HCT116 (cell line): ENCODE measurements around the gene PODNL1. TPM values are rescaled to one million over a fixed set of nuclear protein-coding genes. Genes with fewer than 3 reads are reported as not detected.
A peak's percentile ranks its signal among the peaks of the same experiment; 100 is the strongest.

Experiments used
- ATAC-seq: fragments of 200-7000 bp; cut with Tn5 transposase; 2 replicates; pipeline ENCODE4 v1.9.1; 2020; ENCODE audit warnings: mild to moderate bottlenecking, moderate library complexity
- BruUV-seq: library from RNA; stranded (reverse); fragments of 400-500 nt; replicated peaks from 2 replicates; lab custom pipeline; 2021; lab: Mats Ljungman, UMichigan
- CTCF ChIA-PET: fragments of 300-600 bp; sonication (Branson Sonifier 250); formaldehyde crosslinking; loops from one replicate; lab custom pipeline; 2021; ENCODE audit warnings: antibody characterized with exemption; lab: Charles Lee
- POLR2A ChIA-PET: fragments of 300-600, 350-600 bp; sonication (Branson Sonifier 250); formaldehyde crosslinking; loops from one replicate; lab custom pipeline; 2021; ENCODE audit warnings: antibody characterized with exemption; lab: Charles Lee
- RAD21 ChIA-PET, 2 experiments: fragments of 300-600 bp; sonication (Branson Sonifier 250); formaldehyde crosslinking; loops; one replicate each; lab custom pipeline; 2023; ENCODE audit warnings: low total read pairs in 2 of 2; ENCODE audit not compliant: uncharacterized antibody in 2 of 2, unreplicated experiment in 2 of 2, low non-redundant PET in 1 of 2; lab: Charles Lee
- DNase-seq: peaks from one replicate; pipeline ENCODE4 v3.0.0-alpha.2; 2010; ENCODE audit warnings: low read depth, low spot score
- H2AFZ ChIP-seq: fragments of 200-600 bp; shearing (Covaris generic), sonication (generic); 2 replicates; pipeline ENCODE4 v1.6.1; 2017; ENCODE audit warnings: low read depth, mixed run types, mixed read lengths, antibody characterized with exemption, low read length; ENCODE audit not compliant: poor library complexity, severe bottlenecking
- H3K27ac ChIP-seq: 2 replicates; pipeline ENCODE4 v1.5.1; 2012; ENCODE audit warnings: low read depth, low read length
- H3K27me3 ChIP-seq: fragments of 200-600 bp; sonication (generic); 2 replicates; pipeline ENCODE4 v1.6.1; 2016; ENCODE audit warnings: mixed run types, low read length, mixed read lengths; ENCODE audit not compliant: insufficient read depth
- H3K36me3 ChIP-seq, 2 experiments: fragments of 200-500 bp in 1 of 2; fragments of 200-600 bp in 1 of 2; sonication (Bioruptor generic) in 1 of 2; sonication (generic) in 1 of 2; 2 replicates each; pipeline versions ENCODE4 v1.5.1 to v1.6.1; 2014 to 2016; ENCODE audit warnings: low read length in 2 of 2, inconsistent platforms in 1 of 2, mixed read lengths in 1 of 2, mixed run types in 1 of 2; ENCODE audit not compliant: insufficient read depth in 2 of 2, control insufficient read depth in 1 of 2
- H3K4me1 ChIP-seq, 2 experiments: fragments of 200-600 bp in 1 of 2; sonication (generic) in 1 of 2; 2 replicates each; pipeline versions ENCODE4 v1.5.1 to v1.6.1; 2012 to 2017; ENCODE audit warnings: low read length in 2 of 2, inconsistent platforms in 1 of 2, mild to moderate bottlenecking in 1 of 2, mixed read lengths in 1 of 2, mixed run types in 1 of 2, moderate library complexity in 1 of 2; ENCODE audit not compliant: insufficient read depth in 2 of 2, control insufficient read depth in 1 of 2
- H3K4me2 ChIP-seq: fragments of 200-600 bp; sonication (generic); 2 replicates; pipeline ENCODE4 v1.6.1; 2017; ENCODE audit warnings: mixed run types, low read length, mixed read lengths
- H3K4me3 ChIP-seq, 2 experiments: fragments of 200-600 bp in 1 of 2; sonication (generic) in 1 of 2; replicated peaks in 1 of 2; 2 replicates each; pipeline ENCODE4 v1.5.1; 2011 to 2016; ENCODE audit warnings: low read length in 2 of 2, control low read depth in 1 of 2, low read depth in 1 of 2, mild to moderate bottlenecking in 1 of 2, mixed read lengths in 1 of 2, mixed run types in 1 of 2
- H3K79me2 ChIP-seq: fragments of 200-600 bp; sonication (generic); 2 replicates; pipeline ENCODE4 v1.6.1; 2017; ENCODE audit warnings: mild to moderate bottlenecking, mixed run types, low read length, moderate library complexity, mixed read lengths; ENCODE audit not compliant: insufficient read depth
- H3K9ac ChIP-seq: fragments of 200-600 bp; sonication (generic); 2 replicates; pipeline ENCODE4 v1.6.1; 2016; ENCODE audit warnings: low read length, mixed read lengths
- H3K9me2 ChIP-seq: fragments of 200-600 bp; sonication (generic), shearing (Covaris generic); 2 replicates; pipeline ENCODE4 v1.6.1; 2017; ENCODE audit warnings: mixed run types, mild to moderate bottlenecking, moderate library complexity; ENCODE audit not compliant: insufficient read depth
- H3K9me3 ChIP-seq, 2 experiments: fragments of 200-500 bp in 1 of 2; fragments of 200-600 bp in 1 of 2; sonication (Bioruptor generic) in 1 of 2; sonication (generic) in 1 of 2; 2 replicates each; pipeline ENCODE4 v1.6.1; 2014 to 2017; ENCODE audit warnings: low read length in 2 of 2, mixed read lengths in 2 of 2, inconsistent platforms in 1 of 2, low read depth in 1 of 2, mild to moderate bottlenecking in 1 of 2, mixed run types in 1 of 2, moderate library complexity in 1 of 2; ENCODE audit not compliant: control insufficient read depth in 1 of 2, insufficient read depth in 1 of 2
- H4K20me1 ChIP-seq: fragments of 200-600 bp; sonication (generic), shearing (Covaris generic); 2 replicates; pipeline ENCODE4 v1.6.1; 2017; ENCODE audit warnings: mixed run types, mild to moderate bottlenecking, moderate library complexity; ENCODE audit not compliant: insufficient read depth
- CBX3 ChIP-seq: IDR thresholded peaks from 2 replicates; pipeline ENCODE4 v1.6.1; 2012; ENCODE audit warnings: low read depth
- CEBPB ChIP-seq: IDR thresholded peaks from 2 replicates; pipeline ENCODE4 v1.6.1; 2012; ENCODE audit warnings: low read depth
- CTCF ChIP-seq, 3 experiments: fragments of 200-600 bp in 1 of 3; sonication (generic) in 1 of 3; IDR thresholded peaks in 2 of 3; conservative IDR thresholded peaks in 1 of 3; 2 replicates each; pipeline ENCODE4 v1.5.1; 2012 to 2017; ENCODE audit warnings: low read depth in 2 of 3, low read length in 2 of 3, antibody characterized with exemption in 1 of 3, borderline replicate concordance in 1 of 3, control low read depth in 1 of 3, mild to moderate bottlenecking in 1 of 3, mixed read lengths in 1 of 3, mixed run types in 1 of 3, moderate library complexity in 1 of 3; ENCODE audit not compliant: insufficient read depth in 1 of 3
- EZH2 ChIP-seq: fragments of 200-600 bp; sonication (generic); IDR thresholded peaks from 2 replicates; pipeline ENCODE4 v1.6.1; 2017; ENCODE audit warnings: antibody characterized with exemption, mixed run types
- EZH2phosphoT487 ChIP-seq: fragments of 200-600 bp; IDR thresholded peaks from 2 replicates; pipeline ENCODE4 v1.6.1; 2018; ENCODE audit warnings: antibody characterized with exemption, borderline replicate concordance
- FOSL1 ChIP-seq: IDR thresholded peaks from 2 replicates; pipeline ENCODE4 v1.6.1; 2012; ENCODE audit warnings: low read depth
- MAX ChIP-seq: IDR thresholded peaks from 2 replicates; pipeline ENCODE4 v1.6.1; 2012
- POLR2A ChIP-seq: IDR thresholded peaks from 2 replicates; pipeline ENCODE4 v1.7.0; 2011; ENCODE audit warnings: borderline replicate concordance; ENCODE audit not compliant: insufficient read depth, insufficient read length; ENCODE audit errors: extremely low read depth
- RAD21 ChIP-seq: IDR thresholded peaks from 2 replicates; pipeline ENCODE4 v1.6.1; 2012; ENCODE audit warnings: low read depth, mild to moderate bottlenecking
- SP1 ChIP-seq: IDR thresholded peaks from 2 replicates; pipeline ENCODE4 v1.6.1; 2012; ENCODE audit warnings: low read depth
- SRF ChIP-seq: IDR thresholded peaks from 2 replicates; pipeline ENCODE4 v1.6.1; 2012; ENCODE audit warnings: low read depth
- ZBTB33 ChIP-seq: IDR thresholded peaks from 2 replicates; pipeline ENCODE4 v1.6.1; 2011; ENCODE audit warnings: mild to moderate bottlenecking, low read length, moderate library complexity; ENCODE audit not compliant: insufficient replicate concordance; ENCODE audit errors: extremely low read depth
- ZFX ChIP-seq: fragments of 450-650 bp; IDR thresholded peaks from 2 replicates; pipeline ENCODE4 v1.6.1; 2017
- intact Hi-C: fragments of 100-400 bp; cut with micrococcal nuclease; formaldehyde crosslinking; loops from 2 replicates; pipeline ENCODE4 v1.10.0; 2022
- total RNA-seq: library from RNA; stranded (reverse); gene quantifications from one replicate; pipeline ENCODE4 v1.2.1, GENCODE V29; 2021; ENCODE audit not compliant: unreplicated experiment

The PODNL1 gene
- total RNA-seq, 1 experiment from 2014 or later, result 0.71 TPM

GRCh38 chr19:13906521-13906904 lies 31.7 kb downstream of the PODNL1 start:
- H3K4me2 ChIP-seq, result peak overlapping the region; percentile 93
- ChIA-PET CTCF (no interaction called here), POLR2A (interaction anchor here (1.0 kb wide), 1 partner anchor 10 kb away, joined by 3 read pairs; no protein-coding TSS in a partner anchor), RAD21 (interaction anchor here in 1 of 2 experiments (1.2 kb wide), 1 partner anchor 11 kb away, joined by 3 read pairs; no protein-coding TSS in a partner anchor)
- peak overlapping the region; percentile 87; the same call in 1 of the 2 replicates for H3K27ac ChIP-seq
- peak; percentile 74 for ATAC-seq
- peaks cover 5% of the 10 kb centered on the region for H3K79me2 ChIP-seq
- DNase-seq, result no peak
- no peaks in the 10 kb centered on the region for H3K9me3 ChIP-seq
- H3K4me3 ChIP-seq, result peak overlapping the region; percentile 69 to 80
- no peaks in the 10 kb centered on the region for H4K20me1 ChIP-seq
- no peaks in the 10 kb centered on the region for H3K9me2 ChIP-seq
- intact Hi-C loops, result loop anchor here (1.0 kb wide), 1 partner anchor 167 kb away; no protein-coding TSS in a partner anchor
- 0 out of 4 replicates have a peak, but pooled peaks cover 0 to 3% of the 10 kb centered on the region in 2 experiments for H3K36me3 ChIP-seq
- H3K27me3 ChIP-seq, result no peaks in the 10 kb centered on the region
- peaks cover 9 to 16% of the 10 kb centered on the region in 2 experiments; a peak in 3 of 4 replicates for H3K4me1 ChIP-seq
- no peak overlapping the region for H2AFZ ChIP-seq
- TF ChIP-seq EZH2, result no peak
- TF ChIP-seq ZFX, result peak; percentile 51; the same call in 1 of the 2 replicates
- no peak for TF ChIP-seq POLR2A
- H3K9ac ChIP-seq, result peak overlapping the region; percentile 77
- BruUV-seq, result no TSS peak

- Histone ChIP-seq H3K27me3 (no peaks in the 10 kb centered on the region), H2AFZ (no peak within 1 kb of the TSS), H4K20me1 (no peaks in the 10 kb centered on the region), H3K4me2 (peak within 1 kb of the TSS; percentile 93), H3K4me1 (peaks cover 9 to 16% of the 10 kb centered on the region in 2 experiments; a peak in 3 of 4 replicates), H3K36me3 (0 out of 4 replicates have a peak, but pooled peaks cover 0 to 3% of the 10 kb centered on the region in 2 experiments), H3K27ac (peak within 1 kb of the TSS; percentile 87), H3K4me3 (peak within 1 kb of the TSS; percentile 69 to 80), H3K9me2 (no peaks in the 10 kb centered on the region), H3K9ac (peak within 1 kb of the TSS; percentile 77), H3K9me3 (no peaks in the 10 kb centered on the region), H3K79me2 (peaks cover 5% of the 10 kb centered on the region)
- ATAC-seq (peak; percentile 97), DNase-seq (peak; percentile 76)
- intact Hi-C loops, result loop anchor here (1.0 kb wide), 1 partner anchor 167 kb away; no protein-coding TSS in a partner anchor
- ChIA-PET CTCF (interaction anchor here (0.6 kb wide), 1 partner anchor 861 kb away, joined by 4 read pairs; no protein-coding TSS in a partner anchor), POLR2A (interaction anchor here (1.0 kb wide), 1 partner anchor 11 kb away, joined by 3 read pairs; no protein-coding TSS in a partner anchor), RAD21 (no interaction called here)
- TSS peak; percentile 58 for BruUV-seq
- TF ChIP-seq SP1, result peak; percentile 49; the same call in 1 of the 2 replicates
- TF ChIP-seq SRF, result no peak
- TF ChIP-seq MAX, result peak; percentile 100
- TF ChIP-seq ZFX, result peak; percentile 75; the same call in 1 of the 2 replicates
- no peak for TF ChIP-seq FOSL1
- no peak for TF ChIP-seq EZH2phosphoT487
- no peak for TF ChIP-seq ZBTB33
- TF ChIP-seq CBX3, result peak; percentile 100
- no peak for TF ChIP-seq POLR2A
- TF ChIP-seq CTCF (IDR thresholded peaks at IDR 0.05 in 2 of 3, conservative IDR thresholded peaks at IDR 0.05 in 1 of 3; ENCODE audit: borderline replicate concordance in 1 of 3, insufficient read depth in 1 of 3, low read depth in 2 of 3, low read length in 2 of 3), result no peak
- no peak for TF ChIP-seq CEBPB
- no peak for TF ChIP-seq RAD21
Observed at GRCh38 chr19:13905634-13906520, 32.3 kb downstream of the PODNL1 start, which contains the start of the genes BRME1 and CC2D1A. TSS of gene BRME1 (minus strand) at chr19:13906117. CDS start at chr19:13904892, 1,225 bp downstream. TSS of gene CC2D1A (plus strand) at chr19:13906201. CDS start at chr19:13906442, 241 bp downstream.
